T-helper 1 cell treated with Interleukin-12 subunit alpha and Interleukin-12 subunit beta and Interleukin-4 antibody, amounts not matched to agents 30 μg/mL and 1 μg/mL, for 36 hours (primary cell): ENCODE data around the gene SLC25A21.

Experiments
- H3K27ac Mint-ChIP-seq: one replicate; pipeline ENCODE4 v1.8.0; 2021; ENCODE audit warnings: mild to moderate bottlenecking, mixed read lengths
- H3K27me3 Mint-ChIP-seq: one replicate; pipeline ENCODE4 v1.8.0; 2021; ENCODE audit warnings: low read depth, mixed read lengths
- H3K36me3 Mint-ChIP-seq: one replicate; pipeline ENCODE4 v1.8.0; 2021; ENCODE audit warnings: low read depth, mixed read lengths
- H3K4me1 Mint-ChIP-seq: one replicate; pipeline ENCODE4 v1.8.0; 2021; ENCODE audit warnings: low read depth, mixed read lengths
- H3K4me3 Mint-ChIP-seq: one replicate; pipeline ENCODE4 v1.8.0; 2021; ENCODE audit warnings: mild to moderate bottlenecking, moderate library complexity, mixed read lengths
- H3K9me3 Mint-ChIP-seq: one replicate; pipeline ENCODE4 v1.8.0; 2021; ENCODE audit warnings: mixed read lengths

Gene SLC25A21

GRCh38 chr14:36664322-36665193 is 507.8 kb downstream of the SLC25A21 start:
- Mint-ChIP-seq H3K27ac (peak overlapping the region; percentile 38), H3K4me3 (no peak overlapping the region), H3K36me3 (peaks cover 1% of the 10 kb centered on the region), H3K9me3 (no peaks in the 10 kb centered on the region), H3K27me3 (peaks cover 80% of the 10 kb centered on the region), H3K4me1 (peaks cover 5% of the 10 kb centered on the region)

- Mint-ChIP-seq H3K4me3 (no peak overlapping the region), H3K4me1 (peaks cover 10% of the 10 kb centered on the region), H3K36me3 (peaks cover 4% of the 10 kb centered on the region), H3K27ac (peak overlapping the region; percentile 83), H3K9me3 (peaks cover 3% of the 10 kb centered on the region), H3K27me3 (peaks cover 88% of the 10 kb centered on the region)
Observed at GRCh38 chr14:36663404-36664321, 508.7 kb downstream of the SLC25A21 start.

GRCh38 chr14:36662543-36663403 is 509.6 kb downstream of the SLC25A21 start:
- peak overlapping the region; percentile 52 for H3K27ac Mint-ChIP-seq
- peaks cover 4% of the 10 kb centered on the region for H3K36me3 Mint-ChIP-seq
- no peak overlapping the region for H3K4me3 Mint-ChIP-seq
- H3K27me3 Mint-ChIP-seq = peaks cover 94% of the 10 kb centered on the region
- peaks cover 3% of the 10 kb centered on the region for H3K9me3 Mint-ChIP-seq
- peaks cover 10% of the 10 kb centered on the region for H3K4me1 Mint-ChIP-seq

- Mint-ChIP-seq H3K9me3 (peaks cover 3% of the 10 kb centered on the region), H3K4me3 (no peak overlapping the region), H3K4me1 (peaks cover 10% of the 10 kb centered on the region), H3K27ac (peak overlapping the region; percentile 52), H3K36me3 (peaks cover 4% of the 10 kb centered on the region), H3K27me3 (peaks cover 94% of the 10 kb centered on the region)
Observed at GRCh38 chr14:36662258-36662542, 510.2 kb downstream of the SLC25A21 start.

- H3K4me1 Mint-ChIP-seq = peaks cover 10% of the 10 kb centered on the region
- peak within 1 kb of the TSS; percentile 77 for H3K27ac Mint-ChIP-seq
- H3K4me3 Mint-ChIP-seq = no peak within 1 kb of the TSS
- H3K9me3 Mint-ChIP-seq = peaks cover 3% of the 10 kb centered on the region
- peaks cover 4% of the 10 kb centered on the region for H3K36me3 Mint-ChIP-seq
- peaks cover 96% of the 10 kb centered on the region for H3K27me3 Mint-ChIP-seq
Observed at GRCh38 chr14:36661506-36662257, 510.7 kb downstream of the SLC25A21 start, which contains the start of gene PAX9. Gene PAX9 (plus strand): TSS chr14:36661860. CDS start chr14:36662090, 230 bp downstream.

- Mint-ChIP-seq H3K27me3 (peaks cover 99% of the 10 kb centered on the region), H3K9me3 (peaks cover 3% of the 10 kb centered on the region), H3K36me3 (peaks cover 4% of the 10 kb centered on the region), H3K4me1 (peaks cover 10% of the 10 kb centered on the region), H3K4me3 (no peak overlapping the region), H3K27ac (peak overlapping the region; percentile 77)
Observed at GRCh38 chr14:36660736-36661505, 511.5 kb downstream of the SLC25A21 start.

GRCh38 chr14:36659822-36660735 is 512.3 kb downstream of the SLC25A21 start:
- Mint-ChIP-seq H3K4me3 (no peak overlapping the region), H3K9me3 (peaks cover 3% of the 10 kb centered on the region), H3K4me1 (peaks cover 10% of the 10 kb centered on the region), H3K27me3 (peaks cover 99% of the 10 kb centered on the region), H3K36me3 (peaks cover 8% of the 10 kb centered on the region), H3K27ac (no peak overlapping the region)

GRCh38 chr14:36659010-36659821 is 513.2 kb downstream of the SLC25A21 start:
- peaks cover 8% of the 10 kb centered on the region for H3K36me3 Mint-ChIP-seq
- peaks cover 3% of the 10 kb centered on the region for H3K9me3 Mint-ChIP-seq
- H3K27me3 Mint-ChIP-seq = peaks cover 99% of the 10 kb centered on the region
- H3K27ac Mint-ChIP-seq = peak overlapping the region; percentile 70
- no peak overlapping the region for H3K4me3 Mint-ChIP-seq
- peaks cover 8% of the 10 kb centered on the region for H3K4me1 Mint-ChIP-seq

- Mint-ChIP-seq H3K9me3 (peaks cover 3% of the 10 kb centered on the region), H3K27ac (peak overlapping the region; percentile 65), H3K36me3 (peaks cover 8% of the 10 kb centered on the region), H3K4me3 (no peak overlapping the region), H3K4me1 (peaks cover 4% of the 10 kb centered on the region), H3K27me3 (peaks cover 99% of the 10 kb centered on the region)
Observed at GRCh38 chr14:36658123-36659009, 514.0 kb downstream of the SLC25A21 start.

GRCh38 chr14:36657399-36658122 is 514.8 kb downstream of the SLC25A21 start:
- Mint-ChIP-seq H3K9me3 (peaks cover 3% of the 10 kb centered on the region), H3K27me3 (peaks cover 99% of the 10 kb centered on the region), H3K4me3 (no peak overlapping the region), H3K36me3 (peaks cover 8% of the 10 kb centered on the region), H3K4me1 (peaks cover 4% of the 10 kb centered on the region), H3K27ac (no peak overlapping the region)
